HG03442 (cell line): ENCODE measurements around the gene ACTA2.

Source experiments
- ATAC-seq: cut with Tn5 transposase; IDR thresholded peaks from one replicate; pipeline ENCODE4 v1.9.1; 2021; ENCODE audit warnings: mild to moderate bottlenecking, moderate library complexity; ENCODE audit not compliant: unreplicated experiment

Gene ACTA2

GRCh38 chr10:88982366-88982765 lies 29.8 kb upstream of the ACTA2 start:
- ATAC-seq = no peak

GRCh38 chr10:88981435-88981834 lies 28.9 kb upstream of the ACTA2 start:
- no peak for ATAC-seq

GRCh38 chr10:88980800-88981199 lies 28.2 kb upstream of the ACTA2 start:
- no peak for ATAC-seq

GRCh38 chr10:88980247-88980646 lies 27.7 kb upstream of the ACTA2 start:
- no peak for ATAC-seq

GRCh38 chr10:88979603-88980002 lies 27.0 kb upstream of the ACTA2 start:
- no peak for ATAC-seq

GRCh38 chr10:88979153-88979562 lies 26.6 kb upstream of the ACTA2 start:
- ATAC-seq = no peak

GRCh38 chr10:88978463-88978862 lies 25.9 kb upstream of the ACTA2 start:
- ATAC-seq = no peak

- ATAC-seq = no peak
These were observed 22.8 kb upstream of the ACTA2 start for GRCh38 chr10:88975377-88975720.

GRCh38 chr10:88974446-88975376 lies 22.1 kb upstream of the ACTA2 start:
- no peak for ATAC-seq

- no peak for ATAC-seq
These were observed 21.4 kb upstream of the ACTA2 start for GRCh38 chr10:88974012-88974411.

GRCh38 chr10:88971221-88972061 lies 18.9 kb upstream of the ACTA2 start:
- no peak for ATAC-seq

- ATAC-seq = no peak
These were observed 15.8 kb upstream of the ACTA2 start for GRCh38 chr10:88968391-88968790.

- no peak for ATAC-seq
These were observed 14.2 kb upstream of the ACTA2 start for GRCh38 chr10:88966797-88967196.

GRCh38 chr10:88964869-88965415 lies 12.4 kb upstream of the ACTA2 start:
- ATAC-seq = no peak

- ATAC-seq = no peak
These were observed 11.8 kb upstream of the ACTA2 start for GRCh38 chr10:88964360-88964759.

- no peak for ATAC-seq
These were observed 10.7 kb upstream of the ACTA2 start for GRCh38 chr10:88963318-88963717.

GRCh38 chr10:88962336-88962735 lies 9.8 kb upstream of the ACTA2 start:
- ATAC-seq = no peak

GRCh38 chr10:88961266-88961665 lies 8.7 kb upstream of the ACTA2 start:
- no peak for ATAC-seq

- no peak for ATAC-seq
These were observed 8.2 kb upstream of the ACTA2 start for GRCh38 chr10:88960802-88961201.

- no peak for ATAC-seq
These were observed 6.1 kb upstream of the ACTA2 start for GRCh38 chr10:88958721-88959120.

GRCh38 chr10:88957381-88957780 lies 4.8 kb upstream of the ACTA2 start:
- no peak for ATAC-seq
